Neuron (in vitro differentiated cells): ENCODE measurements around the gene UBE2QL1.

Source experiments
- H2AFZ ChIP-seq: one replicate; pipeline ENCODE4 v1.6.1; 2013; ENCODE audit warnings: low read depth, mild to moderate bottlenecking, inconsistent platforms, low read length, moderate library complexity
- H3K27me3 ChIP-seq: one replicate; pipeline ENCODE4 v1.6.1; 2013; ENCODE audit warnings: low read length; ENCODE audit not compliant: insufficient read depth
- H3K36me3 ChIP-seq: one replicate; pipeline ENCODE4 v1.6.1; 2013; ENCODE audit warnings: low read length; ENCODE audit not compliant: insufficient read depth
- H3K4me1 ChIP-seq: one replicate; pipeline ENCODE4 v1.6.1; 2013; ENCODE audit warnings: low read length; ENCODE audit not compliant: insufficient read depth
- H3K4me3 ChIP-seq: 2 replicates; pipeline ENCODE4 v1.5.1; 2013; ENCODE audit warnings: mild to moderate bottlenecking, low read length, moderate library complexity
- H3K9me3 ChIP-seq: one replicate; pipeline ENCODE4 v1.6.1; 2013; ENCODE audit warnings: low read length

The UBE2QL1 gene

DNA sequence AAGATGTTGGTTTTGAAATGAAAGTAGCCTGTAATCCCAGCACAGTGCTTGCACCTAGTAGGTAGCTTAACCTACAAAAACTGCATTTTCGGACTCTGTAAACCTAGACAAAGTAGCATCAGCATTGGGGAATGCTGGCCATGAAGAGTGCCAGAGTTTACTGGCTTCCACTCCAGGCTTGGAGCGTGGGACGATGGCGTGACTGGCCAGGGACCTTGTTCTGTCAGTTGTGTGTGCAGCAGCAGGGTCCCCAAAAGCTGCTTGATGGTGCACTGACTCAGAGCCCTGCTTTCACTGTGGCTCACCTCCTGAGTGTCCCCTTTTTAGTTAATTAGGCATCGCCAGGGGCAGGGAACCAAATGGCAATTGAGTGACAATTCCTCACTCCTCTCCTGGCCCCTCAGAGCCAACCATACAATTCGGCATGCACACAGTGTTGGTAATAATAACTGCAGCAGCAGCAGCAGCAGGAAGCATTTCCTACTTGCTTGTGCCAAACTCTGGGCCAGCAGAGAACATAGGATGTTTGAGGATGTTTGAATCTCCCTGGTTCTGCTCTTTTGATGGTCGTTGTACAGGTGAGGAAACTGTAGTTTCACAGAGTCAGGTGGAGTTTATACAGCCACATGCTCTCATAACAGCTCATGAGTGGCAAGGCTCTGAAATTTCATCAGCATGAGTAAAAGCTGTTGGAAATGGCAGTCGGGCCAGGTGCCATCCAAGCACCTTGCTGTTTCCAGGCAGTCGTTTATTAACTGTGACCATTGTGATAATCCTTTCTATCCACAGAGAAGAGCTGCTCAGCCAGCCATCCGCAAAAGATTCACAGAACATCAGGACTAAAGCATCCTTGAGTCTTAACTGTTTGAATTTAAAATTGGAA lies 4.2 kb downstream of the UBE2QL1 start:
- Histone ChIP-seq H3K4me3 (no peak overlapping the region), H3K4me1 (peaks cover 2% of the 10 kb centered on the region), H3K9me3 (no peaks in the 10 kb centered on the region), H2AFZ (no peak overlapping the region), H3K27me3 (peaks cover 67% of the 10 kb centered on the region), H3K36me3 (no peaks in the 10 kb centered on the region)

DNA sequence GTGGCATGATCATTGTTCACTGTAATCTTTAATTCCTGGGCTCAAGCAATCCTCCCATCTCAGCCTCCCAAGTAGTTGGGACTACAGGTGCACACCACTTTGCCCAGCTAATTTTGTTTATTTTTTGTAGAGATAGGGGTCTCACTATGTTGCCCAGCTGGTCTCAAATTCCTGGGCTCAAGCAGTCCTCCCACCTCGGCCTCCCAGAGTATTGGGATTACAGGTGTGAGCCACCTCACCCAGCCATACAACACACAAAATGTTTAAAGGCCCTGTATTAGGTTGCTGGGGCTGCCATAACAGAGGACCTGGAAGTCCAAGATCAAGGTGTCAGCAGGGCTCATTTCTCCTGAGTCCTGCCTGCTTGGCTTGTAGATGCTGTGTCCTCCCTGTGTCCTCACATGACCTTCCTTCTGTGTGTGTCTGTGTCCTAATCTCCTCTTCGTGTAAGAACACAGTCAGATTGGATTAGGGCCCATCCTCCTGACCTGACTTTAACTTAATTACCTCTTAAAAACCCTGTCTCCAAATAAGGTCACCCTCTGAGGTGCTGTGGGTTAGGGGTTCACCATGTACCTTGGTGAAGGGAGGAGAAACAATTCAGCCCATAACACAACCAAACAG lies 5.4 kb downstream of the UBE2QL1 start:
- Histone ChIP-seq H3K9me3 (no peaks in the 10 kb centered on the region), H3K4me1 (peaks cover 2% of the 10 kb centered on the region), H3K36me3 (no peaks in the 10 kb centered on the region), H3K27me3 (peaks cover 63% of the 10 kb centered on the region), H3K4me3 (no peak overlapping the region), H2AFZ (no peak overlapping the region)

DNA sequence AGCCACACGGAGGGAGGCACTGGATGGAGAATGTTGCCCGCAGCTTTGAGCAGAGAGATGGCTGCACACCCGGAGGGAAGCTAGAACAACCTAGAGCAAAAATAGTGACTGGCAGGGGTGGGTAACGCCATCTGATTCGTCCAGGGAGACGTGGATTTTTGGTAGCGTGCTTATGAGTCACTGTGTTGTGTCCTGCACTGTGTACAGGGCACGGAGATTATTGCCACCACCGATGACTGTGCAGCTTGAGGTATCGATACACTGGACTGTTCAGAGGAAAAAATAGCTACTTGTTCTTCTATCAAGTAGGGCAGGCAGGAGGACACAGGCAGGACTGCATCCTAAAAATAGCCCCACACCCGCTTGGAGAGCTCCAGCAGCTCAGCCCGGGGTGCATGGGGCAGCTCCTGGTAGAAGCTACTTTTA lies 6.0 kb downstream of the UBE2QL1 start:
- Histone ChIP-seq H3K4me1 (no peaks in the 10 kb centered on the region), H3K4me3 (no peak overlapping the region), H3K36me3 (no peaks in the 10 kb centered on the region), H3K27me3 (peaks cover 58% of the 10 kb centered on the region), H3K9me3 (no peaks in the 10 kb centered on the region), H2AFZ (no peak overlapping the region)

DNA sequence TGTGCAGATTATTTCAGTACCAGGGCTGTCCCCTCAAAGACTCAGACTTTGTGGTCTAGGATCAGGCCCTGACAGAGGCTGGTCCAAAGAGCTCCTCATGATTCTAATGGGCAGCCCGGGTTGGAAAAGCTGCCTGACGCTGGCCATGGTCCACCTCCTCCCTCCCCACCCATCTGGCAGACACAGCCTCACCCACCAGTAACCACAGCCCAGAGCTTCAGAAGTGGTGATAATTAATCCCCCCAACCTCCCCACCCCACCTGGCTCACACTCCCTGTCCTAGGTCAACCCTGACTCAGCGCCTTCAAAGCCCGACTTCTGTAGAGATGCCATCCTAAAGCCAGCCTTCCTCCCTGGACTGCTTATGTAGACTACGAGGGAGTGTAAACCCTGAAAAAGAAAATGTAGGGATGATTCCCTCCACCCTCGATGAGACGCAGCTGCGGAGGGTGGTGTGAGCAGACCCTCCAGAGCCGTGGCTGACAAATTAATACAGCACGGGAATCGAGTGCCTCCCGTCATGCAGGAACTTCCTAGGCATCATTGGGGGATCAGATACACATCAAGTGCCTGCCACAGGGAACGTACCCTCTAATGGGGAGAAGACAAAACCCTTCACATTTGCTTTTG lies 7.0 kb downstream of the UBE2QL1 start:
- H3K9me3 ChIP-seq, result no peaks in the 10 kb centered on the region
- H3K4me1 ChIP-seq, result no peaks in the 10 kb centered on the region
- no peak overlapping the region for H3K4me3 ChIP-seq
- H2AFZ ChIP-seq, result no peak overlapping the region
- no peaks in the 10 kb centered on the region for H3K36me3 ChIP-seq
- H3K27me3 ChIP-seq, result peaks cover 54% of the 10 kb centered on the region

DNA sequence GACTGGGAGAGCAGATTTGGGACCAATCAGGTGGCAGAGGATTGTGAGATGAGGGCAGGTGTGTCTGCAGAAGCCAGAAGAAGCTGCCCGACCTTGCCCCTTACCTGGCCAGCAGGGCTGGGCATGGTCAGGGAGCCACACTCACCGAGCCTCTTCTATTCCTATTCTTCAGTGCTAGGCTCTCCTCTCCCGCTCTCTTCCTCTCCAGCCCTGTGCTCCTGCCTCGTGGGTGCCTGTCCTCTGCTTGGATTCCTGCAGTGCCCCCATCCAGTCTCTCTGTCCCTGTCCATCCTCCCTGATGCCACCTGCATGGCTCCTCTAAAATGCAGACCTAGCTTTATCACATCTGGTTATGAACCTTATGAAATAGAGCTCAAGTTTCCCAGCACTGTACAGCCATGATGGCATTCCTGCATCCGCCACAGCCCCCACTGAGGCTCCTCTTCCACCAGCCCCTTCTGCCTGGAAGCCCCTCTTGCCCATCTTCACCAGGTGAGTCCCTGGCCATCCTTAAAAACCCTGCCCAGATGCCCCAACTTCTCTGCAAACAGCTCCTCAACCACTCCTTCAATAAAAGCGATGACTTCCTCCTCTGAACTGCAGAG lies 8.2 kb downstream of the UBE2QL1 start:
- Histone ChIP-seq H3K4me1 (no peaks in the 10 kb centered on the region), H3K27me3 (peaks cover 42% of the 10 kb centered on the region), H3K36me3 (no peaks in the 10 kb centered on the region), H3K9me3 (no peaks in the 10 kb centered on the region), H2AFZ (no peak overlapping the region), H3K4me3 (no peak overlapping the region)

DNA sequence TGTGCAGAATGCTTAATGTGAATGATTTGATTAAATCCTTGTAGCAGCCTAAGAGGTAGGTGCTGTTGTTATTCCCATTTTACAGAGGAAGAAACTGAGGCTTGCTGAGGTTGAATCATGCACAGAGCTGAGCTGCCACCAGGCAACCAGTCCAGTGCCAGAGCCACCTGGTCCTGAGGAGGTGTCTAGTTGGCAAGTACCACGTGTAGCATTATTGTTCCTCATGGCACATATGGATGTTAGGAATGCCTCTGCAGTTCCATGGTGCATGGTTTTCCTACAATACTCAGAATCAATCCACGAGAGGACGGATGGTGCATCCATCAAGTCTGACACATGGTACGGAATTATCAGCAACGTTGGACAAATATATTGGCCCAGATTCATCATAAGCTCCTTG lies 8.9 kb downstream of the UBE2QL1 start:
- Histone ChIP-seq H3K36me3 (no peaks in the 10 kb centered on the region), H3K9me3 (no peaks in the 10 kb centered on the region), H3K4me1 (no peaks in the 10 kb centered on the region), H2AFZ (no peak overlapping the region), H3K4me3 (no peak overlapping the region), H3K27me3 (peaks cover 42% of the 10 kb centered on the region)

DNA sequence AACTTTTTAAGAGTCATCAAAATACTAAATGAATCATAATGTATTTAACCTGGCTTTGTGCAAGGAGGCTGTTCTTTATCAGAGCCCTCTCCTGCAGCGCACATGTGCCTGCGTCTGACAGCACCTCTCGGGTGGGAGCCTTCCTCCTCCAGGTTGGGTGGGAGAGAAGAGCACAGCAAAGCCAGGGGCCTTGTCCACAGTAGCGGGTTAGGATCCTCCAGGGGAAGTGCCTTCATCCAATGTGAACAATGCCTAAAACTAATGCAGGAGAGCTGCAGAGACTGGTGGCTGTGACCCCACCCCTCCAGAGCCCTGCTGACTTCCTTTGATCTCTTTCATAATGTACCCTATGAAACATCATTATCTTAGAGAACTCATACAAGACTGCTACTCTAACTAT lies 10.2 kb downstream of the UBE2QL1 start:
- Histone ChIP-seq H3K4me1 (no peaks in the 10 kb centered on the region), H3K27me3 (peaks cover 30% of the 10 kb centered on the region), H2AFZ (no peak overlapping the region), H3K4me3 (no peak overlapping the region), H3K9me3 (no peaks in the 10 kb centered on the region), H3K36me3 (no peaks in the 10 kb centered on the region)

DNA sequence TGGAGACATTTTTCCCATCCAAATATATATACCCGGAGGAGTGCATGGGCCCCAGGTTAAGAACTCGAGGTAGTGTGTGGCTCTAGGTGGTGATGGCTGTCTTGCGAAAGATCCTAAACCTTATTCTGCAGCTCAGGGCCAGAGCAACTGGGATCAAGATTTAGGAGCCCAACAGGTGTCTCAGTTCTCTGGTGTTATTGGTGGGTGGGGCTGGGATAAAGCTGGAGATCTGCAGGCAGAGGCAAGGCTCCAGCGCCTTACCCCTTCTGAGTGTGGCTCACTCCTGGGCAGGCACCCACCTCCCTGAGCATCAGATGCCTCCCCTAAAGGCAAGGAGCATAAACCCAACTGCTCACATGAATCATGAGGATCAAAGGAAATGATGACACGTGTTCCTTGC lies 11.2 kb downstream of the UBE2QL1 start:
- no peak overlapping the region for H3K4me3 ChIP-seq
- no peaks in the 10 kb centered on the region for H3K4me1 ChIP-seq
- no peaks in the 10 kb centered on the region for H3K36me3 ChIP-seq
- no peaks in the 10 kb centered on the region for H3K9me3 ChIP-seq
- H2AFZ ChIP-seq, result no peak overlapping the region
- peaks cover 21% of the 10 kb centered on the region for H3K27me3 ChIP-seq

DNA sequence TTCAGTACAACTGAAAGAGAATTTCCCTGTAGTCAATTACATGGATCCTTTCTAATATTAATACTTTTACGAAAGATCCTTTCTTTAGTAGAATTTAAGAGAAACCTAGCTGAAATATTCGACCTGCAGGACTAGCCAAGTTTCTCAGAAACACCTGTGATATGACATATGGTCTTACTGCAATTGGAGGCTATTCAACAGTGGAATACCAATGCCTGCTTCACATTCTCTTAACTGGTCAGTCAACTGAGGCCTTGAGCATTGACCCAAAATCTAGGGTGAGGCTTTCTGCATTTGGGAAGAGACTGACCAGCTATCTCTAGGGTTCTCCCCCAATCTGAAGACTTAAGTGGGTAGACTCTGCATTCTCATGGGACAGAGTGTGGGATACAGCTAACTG lies 12.3 kb downstream of the UBE2QL1 start:
- H3K4me3 ChIP-seq, result no peak overlapping the region
- no peaks in the 10 kb centered on the region for H3K4me1 ChIP-seq
- no peaks in the 10 kb centered on the region for H3K9me3 ChIP-seq
- H3K27me3 ChIP-seq, result peaks cover 15% of the 10 kb centered on the region
- no peaks in the 10 kb centered on the region for H3K36me3 ChIP-seq
- H2AFZ ChIP-seq, result no peak overlapping the region

DNA sequence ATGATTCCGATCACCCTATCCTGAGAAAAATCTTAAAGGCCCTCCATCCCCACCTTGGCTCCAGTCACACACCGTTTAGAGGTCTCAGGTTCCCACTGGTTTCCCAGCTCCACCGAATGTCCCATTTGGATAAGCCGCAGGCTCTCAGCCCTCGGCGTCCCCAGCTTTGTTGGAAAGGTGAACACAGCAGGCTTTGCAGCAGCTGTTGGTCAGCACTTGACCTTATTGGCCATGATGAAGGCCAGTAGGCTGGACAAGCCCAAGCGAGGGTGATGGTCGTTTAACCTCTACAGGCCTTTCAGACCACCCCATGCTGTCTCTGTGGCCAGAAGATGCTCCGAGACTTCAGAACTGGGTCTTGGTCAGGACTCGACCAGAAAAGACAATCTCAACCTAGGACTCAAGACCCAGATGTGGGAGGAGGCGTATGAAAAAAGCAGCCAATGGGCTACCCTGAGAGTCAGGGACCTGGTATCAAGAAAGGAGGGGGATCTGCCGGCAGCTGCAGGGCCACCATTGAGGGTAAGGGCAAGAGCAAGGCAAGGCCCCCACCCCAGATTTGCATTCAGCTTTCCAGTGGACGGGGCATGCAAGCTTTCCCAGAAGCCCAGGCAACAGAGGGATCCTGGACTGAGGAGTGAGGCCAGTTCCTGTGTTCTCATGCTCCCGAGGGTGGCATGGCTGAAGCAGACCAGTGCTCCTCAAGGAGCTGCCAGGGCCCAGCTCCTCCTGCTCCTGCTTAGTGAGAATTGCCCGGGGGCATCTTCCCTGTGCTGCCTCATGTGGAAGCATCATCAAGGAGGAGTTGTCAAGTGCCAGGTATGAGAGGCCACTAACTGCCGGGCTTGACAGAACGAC lies 13.4 kb downstream of the UBE2QL1 start:
- Histone ChIP-seq H3K4me3 (no peak overlapping the region), H2AFZ (no peak overlapping the region), H3K9me3 (no peaks in the 10 kb centered on the region), H3K36me3 (no peaks in the 10 kb centered on the region), H3K4me1 (no peaks in the 10 kb centered on the region), H3K27me3 (peaks cover 10% of the 10 kb centered on the region)

DNA sequence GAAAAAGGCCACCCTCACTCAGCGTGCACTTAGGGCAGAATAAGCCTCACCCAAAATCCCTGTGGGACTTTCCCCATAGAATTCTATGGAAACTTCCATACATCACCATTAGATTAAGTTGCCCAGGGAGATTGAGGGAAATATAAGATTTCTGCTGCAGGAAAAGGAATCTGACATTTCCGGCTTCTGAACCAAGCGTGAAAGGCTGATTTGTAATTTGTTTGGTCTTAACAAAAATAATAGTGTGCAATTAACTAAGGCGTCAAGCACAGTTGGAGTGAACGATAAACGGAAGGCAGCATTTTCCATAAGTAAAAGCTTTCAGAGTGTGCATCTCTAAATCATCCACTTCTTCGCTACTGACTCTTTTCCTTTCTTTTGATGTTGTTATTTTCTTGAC lies 14.0 kb downstream of the UBE2QL1 start:
- Histone ChIP-seq H3K4me3 (no peak overlapping the region), H3K27me3 (peaks cover 15% of the 10 kb centered on the region), H3K36me3 (no peaks in the 10 kb centered on the region), H3K9me3 (no peaks in the 10 kb centered on the region), H2AFZ (no peak overlapping the region), H3K4me1 (no peaks in the 10 kb centered on the region)

DNA sequence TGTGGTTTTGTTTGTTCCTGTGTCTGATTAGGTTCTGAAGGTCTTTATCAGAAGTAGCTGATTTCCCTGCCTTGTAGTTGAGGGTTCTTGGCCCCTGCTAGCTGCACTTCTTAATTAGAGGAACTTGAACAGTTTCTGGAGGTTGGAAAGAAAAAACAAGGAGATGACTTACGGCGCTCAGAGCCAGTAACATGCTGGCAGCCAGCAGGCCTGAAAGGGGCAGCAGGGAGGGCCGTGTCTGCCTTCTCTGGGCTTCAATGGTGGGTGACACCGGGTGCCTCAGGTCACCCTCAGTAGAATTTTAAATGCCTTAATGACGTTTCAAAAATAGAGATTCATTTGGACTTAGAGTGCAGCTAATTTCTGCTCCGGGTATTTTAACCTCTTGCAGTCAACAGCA lies 15.8 kb downstream of the UBE2QL1 start:
- Histone ChIP-seq H3K36me3 (no peaks in the 10 kb centered on the region), H3K4me3 (no peak overlapping the region), H3K4me1 (no peaks in the 10 kb centered on the region), H3K27me3 (peaks cover 24% of the 10 kb centered on the region), H3K9me3 (no peaks in the 10 kb centered on the region), H2AFZ (no peak overlapping the region)
